ENCODE measurements around the gene SREBF2. TPM values are rescaled to one million over a fixed set of nuclear protein-coding genes. Genes with fewer than 3 reads are reported as not detected.

Gene SREBF2
- total RNA-seq, 1 donor from 2014 or later = 119 TPM

DNA sequence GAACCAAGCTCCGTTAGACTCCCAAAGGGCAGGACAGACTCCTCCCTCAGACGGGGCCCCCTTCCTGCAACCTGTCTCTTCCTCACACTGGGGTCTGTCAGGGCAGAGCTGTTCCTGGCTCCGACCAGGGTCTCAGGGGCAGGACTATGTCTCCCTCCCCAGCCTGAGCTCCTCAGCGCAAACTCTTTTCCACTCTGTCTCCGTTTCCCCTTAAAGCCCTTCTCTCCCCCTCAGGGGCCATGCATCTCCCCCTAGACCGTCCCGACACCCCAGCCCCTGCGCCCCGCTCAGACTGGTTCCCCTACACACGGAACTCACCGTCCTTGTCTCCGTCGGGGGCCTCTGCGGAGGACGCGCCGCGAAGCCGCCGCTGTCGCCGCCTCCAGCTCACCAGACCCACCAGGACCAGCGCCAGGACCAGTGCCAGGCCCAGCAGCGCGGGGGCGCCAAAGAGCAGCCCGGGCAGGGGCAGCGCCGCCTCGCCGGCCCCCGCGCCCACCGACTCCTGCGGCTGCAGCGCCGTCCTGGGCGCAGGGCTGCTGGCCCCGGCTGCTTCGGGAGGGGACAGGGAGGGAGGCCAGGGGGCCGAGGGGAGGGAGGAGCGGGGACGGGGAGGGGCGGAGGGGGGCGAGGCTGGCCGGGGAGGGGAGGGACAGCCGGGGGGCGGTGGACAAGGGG lies 93.0 kb downstream of the SREBF2 start:
- no peaks in the 10 kb centered on the region for H3K36me3 Mint-ChIP-seq
- H3K4me1 Mint-ChIP-seq (ENCODE audit: unreplicated experiment) = no peaks in the 10 kb centered on the region
- H3K4me3 Mint-ChIP-seq = peak overlapping the region; percentile 72
- H3K27me3 Mint-ChIP-seq = peaks cover 31% of the 10 kb centered on the region
- TF ChIP-seq, protein P1, sequence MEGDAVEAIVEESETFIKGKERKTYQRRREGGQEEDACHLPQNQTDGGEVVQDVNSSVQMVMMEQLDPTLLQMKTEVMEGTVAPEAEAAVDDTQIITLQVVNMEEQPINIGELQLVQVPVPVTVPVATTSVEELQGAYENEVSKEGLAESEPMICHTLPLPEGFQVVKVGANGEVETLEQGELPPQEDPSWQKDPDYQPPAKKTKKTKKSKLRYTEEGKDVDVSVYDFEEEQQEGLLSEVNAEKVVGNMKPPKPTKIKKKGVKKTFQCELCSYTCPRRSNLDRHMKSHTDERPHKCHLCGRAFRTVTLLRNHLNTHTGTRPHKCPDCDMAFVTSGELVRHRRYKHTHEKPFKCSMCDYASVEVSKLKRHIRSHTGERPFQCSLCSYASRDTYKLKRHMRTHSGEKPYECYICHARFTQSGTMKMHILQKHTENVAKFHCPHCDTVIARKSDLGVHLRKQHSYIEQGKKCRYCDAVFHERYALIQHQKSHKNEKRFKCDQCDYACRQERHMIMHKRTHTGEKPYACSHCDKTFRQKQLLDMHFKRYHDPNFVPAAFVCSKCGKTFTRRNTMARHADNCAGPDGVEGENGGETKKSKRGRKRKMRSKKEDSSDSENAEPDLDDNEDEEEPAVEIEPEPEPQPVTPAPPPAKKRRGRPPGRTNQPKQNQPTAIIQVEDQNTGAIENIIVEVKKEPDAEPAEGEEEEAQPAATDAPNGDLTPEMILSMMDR (conservative IDR thresholded peaks at IDR 0.05) = peak; percentile 80
- DNase-seq (ENCODE audit: extremely low spot score, unreplicated experiment) = peak; percentile 82
- H3K9me3 Mint-ChIP-seq = no peaks in the 10 kb centered on the region
- no peak overlapping the region for H3K27ac Mint-ChIP-seq

GRCh38 chr22:41927813-41928212 lies 94.9 kb downstream of the SREBF2 start:
- Mint-ChIP-seq H3K27me3 (peaks cover 31% of the 10 kb centered on the region), H3K4me3 (peak overlapping the region; percentile 60), H3K4me1 (ENCODE audit: unreplicated experiment) (no peaks in the 10 kb centered on the region), H3K9me3 (no peaks in the 10 kb centered on the region), H3K27ac (no peak overlapping the region), H3K36me3 (no peaks in the 10 kb centered on the region)
- TF ChIP-seq, protein P1 (conservative IDR thresholded peaks at IDR 0.05) = no peak
- no peak for DNase-seq (ENCODE audit: extremely low spot score, unreplicated experiment)

DNA sequence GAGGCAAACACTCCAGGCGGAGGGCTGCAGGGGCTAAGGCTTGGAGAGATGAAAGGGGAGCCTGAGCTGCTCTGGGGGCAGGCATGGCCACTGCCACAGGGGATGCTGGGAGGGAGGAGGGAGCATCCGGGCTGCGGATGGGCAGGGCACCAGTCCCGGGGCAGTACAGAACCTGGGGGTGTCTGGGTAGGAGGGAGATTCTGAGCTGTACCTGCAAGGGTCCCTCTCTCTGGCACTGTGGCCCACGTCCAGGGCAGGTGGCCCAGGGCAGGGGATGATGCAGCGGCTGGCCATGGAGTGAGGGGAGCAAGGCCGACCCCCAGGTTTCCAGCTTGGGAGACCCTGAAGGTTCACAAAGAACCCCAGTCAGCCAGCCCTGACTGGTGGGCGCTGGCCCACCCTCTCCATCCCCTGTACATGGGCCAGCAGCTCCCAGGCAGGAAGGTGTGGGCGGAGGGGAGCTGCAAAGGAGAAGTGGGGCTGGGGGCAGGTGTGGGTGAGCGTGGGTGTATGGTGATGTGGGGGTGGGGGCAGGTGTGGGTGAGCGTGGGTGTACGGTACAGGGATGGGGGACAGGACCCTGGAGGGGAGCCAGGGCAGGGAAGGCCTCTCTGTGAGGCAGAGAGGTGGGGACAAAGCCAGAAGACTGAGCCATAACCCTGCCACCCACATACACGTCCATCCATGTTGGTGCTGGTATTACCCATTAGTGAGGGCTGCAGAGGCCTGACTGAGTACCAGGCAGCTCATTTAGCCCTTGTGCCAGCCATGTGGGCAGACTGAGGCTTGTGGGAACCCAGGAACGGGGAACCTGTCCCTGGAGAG lies 95.9 kb downstream of the SREBF2 start:
- H3K36me3 Mint-ChIP-seq = no peaks in the 10 kb centered on the region
- no peak overlapping the region for H3K4me3 Mint-ChIP-seq
- H3K4me1 Mint-ChIP-seq (ENCODE audit: unreplicated experiment) = no peaks in the 10 kb centered on the region
- TF ChIP-seq, protein P1 (conservative IDR thresholded peaks at IDR 0.05) = no peak
- DNase-seq (ENCODE audit: extremely low spot score, unreplicated experiment) = no peak
- peaks cover 26% of the 10 kb centered on the region for H3K27me3 Mint-ChIP-seq
- no peaks in the 10 kb centered on the region for H3K9me3 Mint-ChIP-seq
- no peak overlapping the region for H3K27ac Mint-ChIP-seq

DNA sequence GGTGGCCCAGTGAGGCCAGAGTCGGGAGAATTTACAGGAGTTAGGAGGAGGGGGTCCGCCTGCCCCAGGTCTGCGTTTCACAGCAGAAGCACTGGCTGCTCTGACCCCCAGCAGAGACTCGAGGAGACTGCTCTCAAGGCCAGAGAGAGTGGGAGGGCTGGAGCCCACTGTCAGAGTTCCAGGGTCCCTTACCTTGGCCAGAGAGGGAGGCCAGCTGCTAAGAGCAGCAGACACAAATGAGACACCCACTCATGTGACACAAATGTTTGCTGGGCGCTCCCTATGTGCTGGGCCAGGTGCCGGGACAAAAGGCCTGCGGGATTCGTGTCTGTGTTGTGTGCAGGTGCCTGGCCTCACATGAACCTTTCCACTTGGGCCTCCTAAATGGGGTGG lies 96.5 kb downstream of the SREBF2 start:
- Mint-ChIP-seq H3K9me3 (no peaks in the 10 kb centered on the region), H3K36me3 (no peaks in the 10 kb centered on the region), H3K27ac (no peak overlapping the region), H3K4me1 (ENCODE audit: unreplicated experiment) (no peaks in the 10 kb centered on the region), H3K27me3 (peaks cover 26% of the 10 kb centered on the region), H3K4me3 (no peak overlapping the region)
- DNase-seq (ENCODE audit: extremely low spot score, unreplicated experiment) = no peak
- TF ChIP-seq, protein P1 (conservative IDR thresholded peaks at IDR 0.05) = no peak

DNA sequence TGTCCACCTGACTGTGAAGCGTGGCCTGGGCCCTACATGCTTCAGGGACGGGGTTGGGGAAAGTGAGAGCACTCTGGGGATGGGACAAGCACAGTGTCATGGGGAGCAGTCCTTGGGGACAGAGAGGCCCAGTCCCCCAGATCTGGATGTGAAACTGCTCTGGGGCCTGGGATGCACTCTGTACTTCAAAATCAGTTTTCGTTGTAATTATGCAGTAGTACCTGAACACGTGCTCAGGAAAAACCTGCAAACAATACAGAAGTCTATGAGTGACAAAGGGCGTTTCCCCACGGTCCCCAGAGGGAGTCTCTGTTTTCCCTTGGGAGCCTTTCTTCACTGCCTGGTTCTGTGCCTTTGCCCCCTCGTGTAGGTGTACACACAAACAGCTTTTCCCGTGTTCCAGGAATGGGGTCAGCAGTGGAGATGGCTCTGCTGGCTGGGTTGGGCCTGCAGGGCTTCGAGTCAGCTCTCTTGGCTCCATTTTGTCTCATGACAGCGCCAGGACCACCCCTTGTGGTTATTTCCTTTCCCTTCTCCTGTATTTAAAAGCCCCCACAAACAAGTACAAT lies 98.9 kb downstream of the SREBF2 start:
- TF ChIP-seq, protein P1 (conservative IDR thresholded peaks at IDR 0.05) = no peak
- no peaks in the 10 kb centered on the region for H3K4me1 Mint-ChIP-seq (ENCODE audit: unreplicated experiment)
- H3K4me3 Mint-ChIP-seq = no peak overlapping the region
- no peaks in the 10 kb centered on the region for H3K9me3 Mint-ChIP-seq
- peaks cover 14% of the 10 kb centered on the region for H3K27me3 Mint-ChIP-seq
- H3K27ac Mint-ChIP-seq = no peak overlapping the region
- no peak for DNase-seq (ENCODE audit: extremely low spot score, unreplicated experiment)
- no peaks in the 10 kb centered on the region for H3K36me3 Mint-ChIP-seq

Data from type B pancreatic cell (in vitro differentiated cells).